ENCODE results near the gene MGMT.

GRCh38 chr10:129711291-129711690 is 244.2 kb downstream of the MGMT start:
- TF ChIP-seq, protein P1, sequence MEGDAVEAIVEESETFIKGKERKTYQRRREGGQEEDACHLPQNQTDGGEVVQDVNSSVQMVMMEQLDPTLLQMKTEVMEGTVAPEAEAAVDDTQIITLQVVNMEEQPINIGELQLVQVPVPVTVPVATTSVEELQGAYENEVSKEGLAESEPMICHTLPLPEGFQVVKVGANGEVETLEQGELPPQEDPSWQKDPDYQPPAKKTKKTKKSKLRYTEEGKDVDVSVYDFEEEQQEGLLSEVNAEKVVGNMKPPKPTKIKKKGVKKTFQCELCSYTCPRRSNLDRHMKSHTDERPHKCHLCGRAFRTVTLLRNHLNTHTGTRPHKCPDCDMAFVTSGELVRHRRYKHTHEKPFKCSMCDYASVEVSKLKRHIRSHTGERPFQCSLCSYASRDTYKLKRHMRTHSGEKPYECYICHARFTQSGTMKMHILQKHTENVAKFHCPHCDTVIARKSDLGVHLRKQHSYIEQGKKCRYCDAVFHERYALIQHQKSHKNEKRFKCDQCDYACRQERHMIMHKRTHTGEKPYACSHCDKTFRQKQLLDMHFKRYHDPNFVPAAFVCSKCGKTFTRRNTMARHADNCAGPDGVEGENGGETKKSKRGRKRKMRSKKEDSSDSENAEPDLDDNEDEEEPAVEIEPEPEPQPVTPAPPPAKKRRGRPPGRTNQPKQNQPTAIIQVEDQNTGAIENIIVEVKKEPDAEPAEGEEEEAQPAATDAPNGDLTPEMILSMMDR (IDR thresholded peaks at IDR 0.05; ENCODE audit: borderline replicate concordance, extremely low read depth, low read length, poor library complexity, severe bottlenecking): no peak
- no peak for TF ChIP-seq EZH2 (IDR thresholded peaks at IDR 0.05; ENCODE audit: borderline replicate concordance, low read depth, low read length, severe bottlenecking)
